SU-DHL-6 (cell line): ENCODE data around the gene AHRR.

Experiments used
- H2AFZ ChIP-seq: fragments of 200-600 bp; sonication (generic); 2 replicates; pipeline ENCODE4 v1.6.1; 2014; ENCODE audit warnings: low read depth, mild to moderate bottlenecking, moderate library complexity, mixed read lengths, antibody characterized with exemption, low read length; ENCODE audit not compliant: severe bottlenecking
- H3F3A ChIP-seq: fragments of 200-600 bp; shearing (Covaris generic); 2 replicates; pipeline ENCODE4 v1.6.0; 2016; ENCODE audit warnings: antibody characterized with exemption, mild to moderate bottlenecking; ENCODE audit not compliant: insufficient read depth
- H3K27ac ChIP-seq: fragments of 200-600 bp; sonication (generic); 2 replicates; pipeline ENCODE4 v1.5.1; 2016; ENCODE audit warnings: low read depth, mild to moderate bottlenecking, low read length, moderate library complexity, mixed read lengths
- H3K27me3 ChIP-seq: fragments of 200-600 bp; sonication (generic), shearing (Covaris generic); 2 replicates; pipeline ENCODE4 v1.6.0; 2014; ENCODE audit warnings: mild to moderate bottlenecking, low read length
- H3K36me3 ChIP-seq: fragments of 200-600 bp; sonication (generic); 2 replicates; pipeline ENCODE4 v1.6.1; 2014; ENCODE audit warnings: mild to moderate bottlenecking, low read length, mixed read lengths
- H3K4me2 ChIP-seq: fragments of 300-600, 200-600 bp; shearing (Covaris generic), sonication (generic); 2 replicates; pipeline ENCODE4 v1.6.0; 2014; ENCODE audit warnings: low read length, low read depth, mild to moderate bottlenecking; ENCODE audit not compliant: poor library complexity, severe bottlenecking
- H3K4me3 ChIP-seq: fragments of 200-600 bp; sonication (generic); 2 replicates; pipeline ENCODE4 v1.5.1; 2014; ENCODE audit warnings: antibody characterized with exemption, low read length, mild to moderate bottlenecking, mixed read lengths; ENCODE audit not compliant: insufficient read depth, poor library complexity, severe bottlenecking
- H3K79me2 ChIP-seq: fragments of 200-600 bp; sonication (generic); 2 replicates; pipeline ENCODE4 v1.6.1; 2014; ENCODE audit warnings: mild to moderate bottlenecking, low read length, moderate library complexity; ENCODE audit not compliant: insufficient read depth
- H3K9ac ChIP-seq: fragments of 200-600 bp; sonication (generic); 2 replicates; pipeline ENCODE4 v1.7.0; 2014; ENCODE audit warnings: mild to moderate bottlenecking, low read length
- H3K9me2 ChIP-seq: fragments of 200-600 bp; sonication (generic); replicated peaks from 2 replicates; pipeline ENCODE4 v1.6.1; 2014; ENCODE audit warnings: low read length; ENCODE audit not compliant: insufficient read depth
- H3K9me3 ChIP-seq: fragments of 200-600 bp; sonication (generic); 2 replicates; pipeline ENCODE4 v1.6.1; 2014; ENCODE audit warnings: low read length, mixed read lengths; ENCODE audit not compliant: insufficient read depth
- H4K20me1 ChIP-seq: fragments of 200-600 bp; sonication (generic); 2 replicates; pipeline ENCODE4 v1.6.1; 2014; ENCODE audit warnings: low read depth, mild to moderate bottlenecking, antibody characterized with exemption, low read length, moderate library complexity, mixed read lengths
- CTCF ChIP-seq: fragments of 200-600 bp; sonication (generic); IDR thresholded peaks from one replicate; pipeline ENCODE4 v1.5.1; 2017; ENCODE audit warnings: antibody characterized with exemption, mild to moderate bottlenecking, low read length, moderate library complexity; ENCODE audit not compliant: insufficient read depth, poor library complexity, severe bottlenecking
- EZH2phosphoT487 ChIP-seq: fragments of 200-600 bp; sonication (generic), shearing (Covaris generic); conservative IDR thresholded peaks from 2 replicates; pipeline ENCODE4 v1.6.1; 2018; ENCODE audit warnings: mild to moderate bottlenecking, antibody characterized with exemption, low read length, moderate library complexity, mixed read lengths

The AHRR gene

GRCh38 chr5:322281-322941 lies 897 bp downstream of the AHRR start:
- Histone ChIP-seq H3K9ac (no peak overlapping the region), H3K36me3 (no peaks in the 10 kb centered on the region), H3K4me3 (no peak overlapping the region), H3K27ac (no peak overlapping the region), H3F3A (0 out of 2 replicates have a peak, but pooled peaks cover 3% of the 10 kb centered on the region), H3K79me2 (no peaks in the 10 kb centered on the region), H4K20me1 (no peaks in the 10 kb centered on the region), H2AFZ (no peak overlapping the region), H3K27me3 (no peaks in the 10 kb centered on the region), H3K9me3 (no peaks in the 10 kb centered on the region), H3K9me2 (no peaks in the 10 kb centered on the region), H3K4me2 (no peak overlapping the region)
- TF ChIP-seq CTCF (no peak), EZH2phosphoT487 (no peak)

- Histone ChIP-seq H3K9ac (no peak overlapping the region), H4K20me1 (no peaks in the 10 kb centered on the region), H3F3A (0 out of 2 replicates have a peak, but pooled peaks cover 3% of the 10 kb centered on the region), H3K36me3 (no peaks in the 10 kb centered on the region), H3K27me3 (no peaks in the 10 kb centered on the region), H3K79me2 (no peaks in the 10 kb centered on the region), H3K4me2 (no peak overlapping the region), H3K4me3 (no peak overlapping the region), H2AFZ (no peak overlapping the region), H3K9me2 (no peaks in the 10 kb centered on the region), H3K27ac (no peak overlapping the region), H3K9me3 (no peaks in the 10 kb centered on the region)
- no peak for TF ChIP-seq EZH2phosphoT487
- TF ChIP-seq CTCF, result no peak
Observed at GRCh38 chr5:322942-323879, 1.7 kb downstream of the AHRR start.

GRCh38 chr5:324736-325612 lies 3.5 kb downstream of the AHRR start:
- Histone ChIP-seq H3K9me2 (no peaks in the 10 kb centered on the region), H3K27ac (no peak overlapping the region), H3K9me3 (no peaks in the 10 kb centered on the region), H2AFZ (no peak overlapping the region), H3K9ac (no peak overlapping the region), H3F3A (no peaks in the 10 kb centered on the region), H4K20me1 (no peaks in the 10 kb centered on the region), H3K79me2 (no peaks in the 10 kb centered on the region), H3K4me2 (no peak overlapping the region), H3K36me3 (no peaks in the 10 kb centered on the region), H3K27me3 (no peaks in the 10 kb centered on the region), H3K4me3 (no peak overlapping the region)
- TF ChIP-seq EZH2phosphoT487 (no peak), CTCF (no peak)
